GM23338 (cell line): ENCODE measurements around the gene RDH5. TPM values are rescaled to one million over a fixed set of nuclear protein-coding genes. Genes with fewer than 3 reads are reported as not detected.

Source experiments
- ATAC-seq: fragments of 200-7000 bp; cut with Tn5 transposase; 3 replicates; pipeline ENCODE4 v1.9.1; 2020
- DNase-seq: peaks from one replicate; pipeline ENCODE4 v3.0.0-alpha.2; 2015; ENCODE audit warnings: low spot score
- H2AFZ ChIP-seq: fragments of 200-600 bp; sonication (generic); 2 replicates; pipeline ENCODE4 v1.8.0; 2016; ENCODE audit warnings: antibody characterized with exemption, mild to moderate bottlenecking, moderate library complexity
- H3F3A ChIP-seq: fragments of 200-600 bp; sonication (generic); replicated peaks from 2 replicates; pipeline ENCODE4 v1.8.0; 2017; ENCODE audit warnings: antibody characterized with exemption, mixed run types, low read depth
- H3K27ac ChIP-seq: fragments of 200-600 bp; sonication (generic); 2 replicates; pipeline ENCODE4 v1.6.1; 2016; ENCODE audit warnings: low read depth
- H3K27me3 ChIP-seq: fragments of 200-600 bp; sonication (generic); 2 replicates; pipeline ENCODE4 v1.8.0; 2016; ENCODE audit warnings: mild to moderate bottlenecking, mixed run types, moderate library complexity; ENCODE audit not compliant: insufficient read depth
- H3K36me3 ChIP-seq: fragments of 200-600 bp; sonication (generic); 2 replicates; pipeline ENCODE4 v1.8.0; 2016; ENCODE audit warnings: mild to moderate bottlenecking; ENCODE audit not compliant: insufficient read depth
- H3K4me1 ChIP-seq: fragments of 200-600 bp; sonication (generic); 2 replicates; pipeline ENCODE4 v1.8.0; 2016; ENCODE audit warnings: mild to moderate bottlenecking, moderate library complexity; ENCODE audit not compliant: insufficient read depth
- H3K4me2 ChIP-seq: fragments of 200-600 bp; sonication (generic); 2 replicates; pipeline ENCODE4 v1.7.1; 2017; ENCODE audit warnings: mixed run types
- H3K4me3 ChIP-seq: fragments of 200-600 bp; sonication (generic); 2 replicates; pipeline ENCODE4 v1.6.1; 2016; ENCODE audit warnings: mixed run types
- H3K79me2 ChIP-seq: fragments of 200-600 bp; sonication (generic); replicated peaks from 2 replicates; pipeline ENCODE4 v1.8.0; 2017; ENCODE audit warnings: mild to moderate bottlenecking; ENCODE audit not compliant: insufficient read depth
- H3K9me2 ChIP-seq: fragments of 200-600 bp; sonication (generic); 2 replicates; pipeline ENCODE4 v1.8.0; 2017; ENCODE audit not compliant: insufficient read depth
- H4K20me1 ChIP-seq: fragments of 200-600 bp; sonication (generic); replicated peaks from 2 replicates; pipeline ENCODE4 v1.8.0; 2017; ENCODE audit warnings: mild to moderate bottlenecking; ENCODE audit not compliant: insufficient read depth
- H3K27ac Mint-ChIP-seq: 2 replicates; pipeline ENCODE4 v1.8.0; 2020; ENCODE audit warnings: inconsistent platforms, mild to moderate bottlenecking, moderate library complexity, mixed read lengths
- H3K27me3 Mint-ChIP-seq: 3 replicates; pipeline ENCODE4 v1.8.0; 2022; ENCODE audit warnings: low read depth, mild to moderate bottlenecking, moderate library complexity, mixed read lengths, inconsistent platforms; ENCODE audit not compliant: insufficient read depth, poor library complexity
- H3K36me3 Mint-ChIP-seq: 3 replicates; pipeline ENCODE4 v1.8.0; 2021; ENCODE audit warnings: low read depth, mild to moderate bottlenecking, inconsistent platforms, moderate library complexity, mixed read lengths
- H3K4me1 Mint-ChIP-seq: 3 replicates; pipeline ENCODE4 v1.8.0; 2020; ENCODE audit warnings: mild to moderate bottlenecking, inconsistent platforms, mixed read lengths
- H3K4me3 Mint-ChIP-seq: 3 replicates; pipeline ENCODE4 v1.8.0; 2021; ENCODE audit warnings: moderate library complexity, mild to moderate bottlenecking, inconsistent platforms, mixed read lengths
- H3K9me3 Mint-ChIP-seq: 3 replicates; pipeline ENCODE4 v1.8.0; 2020; ENCODE audit warnings: moderate library complexity, mild to moderate bottlenecking, inconsistent platforms, mixed read lengths
- CREB1 ChIP-seq: fragments of 250-450 bp; sonication (Bioruptor Pico); IDR thresholded peaks from 2 replicates; pipeline ENCODE4 v1.5.0; 2020; ENCODE audit warnings: low read depth, mild to moderate bottlenecking, moderate library complexity
- EZH2 ChIP-seq: fragments of 200-600 bp; sonication (generic); IDR thresholded peaks from one replicate; pipeline ENCODE4 v1.8.0; 2017; ENCODE audit warnings: antibody characterized with exemption, mild to moderate bottlenecking, low read depth; ENCODE audit not compliant: unreplicated experiment
- EZH2phosphoT487 ChIP-seq: fragments of 200-600 bp; sonication (generic); IDR thresholded peaks from one replicate; pipeline ENCODE4 v1.8.1; 2018; ENCODE audit warnings: antibody characterized with exemption; ENCODE audit not compliant: unreplicated experiment
- NANOG ChIP-seq: IDR thresholded peaks from 2 replicates; pipeline ENCODE4 v1.6.1; 2016; ENCODE audit warnings: antibody characterized with exemption, borderline replicate concordance
- POLR2AphosphoS5 ChIP-seq: IDR thresholded peaks from 2 replicates; pipeline ENCODE4 v1.6.1; 2016; ENCODE audit warnings: antibody characterized with exemption, low read depth
- STAT1 ChIP-seq: IDR thresholded peaks from one replicate; pipeline ENCODE4 v1.6.1; 2016; ENCODE audit warnings: antibody characterized with exemption; ENCODE audit not compliant: unreplicated experiment
- ZNF114 ChIP-seq: fragments of 250-450 bp; sonication (Bioruptor Pico); IDR thresholded peaks from 2 replicates; pipeline ENCODE4 v1.5.0; 2020; ENCODE audit warnings: mild to moderate bottlenecking, moderate library complexity
- ZNF331 ChIP-seq: fragments of 250-450 bp; sonication (Bioruptor Pico); IDR thresholded peaks from 2 replicates; pipeline ENCODE4 v1.5.0; 2020; ENCODE audit warnings: low read depth, mild to moderate bottlenecking, moderate library complexity
- polyA plus RNA-seq: library from polyadenylated mRNA; unstranded; fragments of >200 nt; fragmentation: Nextera tagmentation; extraction: Ambion mirVana; gene quantifications from 2 replicates; pipeline ENCODE4 v1.2.1, GENCODE V29; 2016
- total RNA-seq: library from RNA; depleted of rRNA; stranded (reverse); fragments of >200 nt; shearing (Covaris generic); gene quantifications from 2 replicates; pipeline ENCODE4 v1.2.3, GENCODE V29; 2014
- TF ChIP-seq, protein P1 (sequence below): fragments of 250-450 bp; sonication (Bioruptor Pico); IDR thresholded peaks from 2 replicates; pipeline ENCODE4 v1.5.0; 2020; ENCODE audit warnings: mild to moderate bottlenecking, moderate library complexity
- TF ChIP-seq, protein P2 (sequence below): IDR thresholded peaks from 2 replicates; pipeline ENCODE4 v1.6.1; 2016; ENCODE audit warnings: antibody characterized with exemption
- TF ChIP-seq, protein P3 (sequence below), 2 experiments: fragments of 200-600 bp in 1 of 2; sonication (generic) in 1 of 2; conservative IDR thresholded peaks; 2 replicates each; pipeline versions ENCODE4 v1.5.1 to v1.6.1; 2016 to 2017; ENCODE audit warnings: antibody characterized with exemption in 2 of 2, low read depth in 2 of 2, mild to moderate bottlenecking in 2 of 2, moderate library complexity in 1 of 2
- TF ChIP-seq, protein P4 (sequence below): IDR thresholded peaks from one replicate; pipeline ENCODE4 v1.6.1; 2018; ENCODE audit warnings: antibody characterized with exemption; ENCODE audit not compliant: unreplicated experiment

RDH5 gene
- total and polyA plus RNA-seq, 2 experiments from 2014 or later = 3.9 to 7.5 TPM

DNA sequence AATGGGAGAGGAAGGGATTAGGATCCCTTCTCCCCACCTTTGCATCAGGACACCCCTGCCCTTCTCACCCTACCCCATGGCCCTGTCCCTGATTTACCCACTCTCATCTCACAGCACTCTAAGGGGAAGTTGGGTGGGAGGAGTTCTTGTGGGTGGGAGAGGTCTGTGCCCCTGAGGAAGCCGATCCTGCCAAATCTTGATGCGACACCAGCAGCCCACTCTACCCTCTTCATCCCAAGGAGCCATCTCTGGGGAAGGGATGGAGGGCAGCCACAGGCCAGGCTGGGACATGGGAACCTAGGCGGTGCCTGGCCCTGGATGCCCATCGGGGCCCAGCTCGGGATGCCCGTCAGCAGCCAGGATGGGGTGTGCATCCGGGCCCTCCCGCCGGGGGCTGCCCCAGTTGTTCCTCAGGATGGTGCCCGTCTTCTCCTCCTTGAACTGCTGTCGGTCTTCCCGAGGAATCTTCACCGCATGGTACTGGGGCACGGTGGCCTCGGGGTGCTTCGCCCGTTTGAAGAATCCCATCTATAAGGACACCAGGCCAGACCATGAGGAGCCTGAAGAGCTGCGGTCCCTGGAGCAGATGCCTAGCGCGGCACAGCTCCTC, 35.3 kb upstream of the RDH5 start (continued):
- TF ChIP-seq, protein P1, sequence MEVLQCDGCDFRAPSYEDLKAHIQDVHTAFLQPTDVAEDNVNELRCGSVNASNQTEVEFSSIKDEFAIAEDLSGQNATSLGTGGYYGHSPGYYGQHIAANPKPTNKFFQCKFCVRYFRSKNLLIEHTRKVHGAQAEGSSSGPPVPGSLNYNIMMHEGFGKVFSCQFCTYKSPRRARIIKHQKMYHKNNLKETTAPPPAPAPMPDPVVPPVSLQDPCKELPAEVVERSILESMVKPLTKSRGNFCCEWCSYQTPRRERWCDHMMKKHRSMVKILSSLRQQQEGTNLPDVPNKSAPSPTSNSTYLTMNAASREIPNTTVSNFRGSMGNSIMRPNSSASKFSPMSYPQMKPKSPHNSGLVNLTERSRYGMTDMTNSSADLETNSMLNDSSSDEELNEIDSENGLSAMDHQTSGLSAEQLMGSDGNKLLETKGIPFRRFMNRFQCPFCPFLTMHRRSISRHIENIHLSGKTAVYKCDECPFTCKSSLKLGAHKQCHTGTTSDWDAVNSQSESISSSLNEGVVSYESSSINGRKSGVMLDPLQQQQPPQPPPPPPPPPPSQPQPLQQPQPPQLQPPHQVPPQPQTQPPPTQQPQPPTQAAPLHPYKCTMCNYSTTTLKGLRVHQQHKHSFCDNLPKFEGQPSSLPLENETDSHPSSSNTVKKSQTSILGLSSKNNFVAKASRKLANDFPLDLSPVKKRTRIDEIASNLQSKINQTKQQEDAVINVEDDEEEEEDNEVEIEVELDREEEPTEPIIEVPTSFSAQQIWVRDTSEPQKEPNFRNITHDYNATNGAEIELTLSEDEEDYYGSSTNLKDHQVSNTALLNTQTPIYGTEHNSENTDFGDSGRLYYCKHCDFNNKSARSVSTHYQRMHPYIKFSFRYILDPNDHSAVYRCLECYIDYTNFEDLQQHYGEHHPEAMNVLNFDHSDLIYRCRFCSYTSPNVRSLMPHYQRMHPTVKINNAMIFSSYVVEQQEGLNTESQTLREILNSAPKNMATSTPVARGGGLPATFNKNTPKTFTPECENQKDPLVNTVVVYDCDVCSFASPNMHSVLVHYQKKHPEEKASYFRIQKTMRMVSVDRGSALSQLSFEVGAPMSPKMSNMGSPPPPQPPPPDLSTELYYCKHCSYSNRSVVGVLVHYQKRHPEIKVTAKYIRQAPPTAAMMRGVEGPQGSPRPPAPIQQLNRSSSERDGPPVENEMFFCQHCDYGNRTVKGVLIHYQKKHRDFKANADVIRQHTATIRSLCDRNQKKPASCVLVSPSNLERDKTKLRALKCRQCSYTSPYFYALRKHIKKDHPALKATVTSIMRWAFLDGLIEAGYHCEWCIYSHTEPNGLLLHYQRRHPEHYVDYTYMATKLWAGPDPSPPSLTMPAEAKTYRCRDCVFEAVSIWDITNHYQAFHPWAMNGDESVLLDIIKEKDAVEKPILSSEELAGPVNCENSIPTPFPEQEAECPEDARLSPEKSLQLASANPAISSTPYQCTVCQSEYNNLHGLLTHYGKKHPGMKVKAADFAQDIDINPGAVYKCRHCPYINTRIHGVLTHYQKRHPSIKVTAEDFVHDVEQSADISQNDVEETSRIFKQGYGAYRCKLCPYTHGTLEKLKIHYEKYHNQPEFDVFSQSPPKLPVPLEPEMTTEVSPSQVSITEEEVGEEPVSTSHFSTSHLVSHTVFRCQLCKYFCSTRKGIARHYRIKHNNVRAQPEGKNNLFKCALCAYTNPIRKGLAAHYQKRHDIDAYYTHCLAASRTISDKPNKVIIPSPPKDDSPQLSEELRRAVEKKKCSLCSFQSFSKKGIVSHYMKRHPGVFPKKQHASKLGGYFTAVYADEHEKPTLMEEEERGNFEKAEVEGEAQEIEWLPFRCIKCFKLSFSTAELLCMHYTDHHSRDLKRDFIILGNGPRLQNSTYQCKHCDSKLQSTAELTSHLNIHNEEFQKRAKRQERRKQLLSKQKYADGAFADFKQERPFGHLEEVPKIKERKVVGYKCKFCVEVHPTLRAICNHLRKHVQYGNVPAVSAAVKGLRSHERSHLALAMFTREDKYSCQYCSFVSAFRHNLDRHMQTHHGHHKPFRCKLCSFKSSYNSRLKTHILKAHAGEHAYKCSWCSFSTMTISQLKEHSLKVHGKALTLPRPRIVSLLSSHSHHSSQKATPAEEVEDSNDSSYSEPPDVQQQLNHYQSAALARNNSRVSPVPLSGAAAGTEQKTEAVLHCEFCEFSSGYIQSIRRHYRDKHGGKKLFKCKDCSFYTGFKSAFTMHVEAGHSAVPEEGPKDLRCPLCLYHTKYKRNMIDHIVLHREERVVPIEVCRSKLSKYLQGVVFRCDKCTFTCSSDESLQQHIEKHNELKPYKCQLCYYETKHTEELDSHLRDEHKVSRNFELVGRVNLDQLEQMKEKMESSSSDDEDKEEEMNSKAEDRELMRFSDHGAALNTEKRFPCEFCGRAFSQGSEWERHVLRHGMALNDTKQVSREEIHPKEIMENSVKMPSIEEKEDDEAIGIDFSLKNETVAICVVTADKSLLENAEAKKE = no peak
- TF ChIP-seq STAT1 = no peak
- TF ChIP-seq CREB1 = no peak
- no peak for TF ChIP-seq ZNF331
- no peak for TF ChIP-seq ZNF114 (CRISPR knock-in tag)
- TF ChIP-seq NANOG = no peak
- TF ChIP-seq POLR2AphosphoS5 = no peak
- TF ChIP-seq EZH2phosphoT487 = no peak

DNA sequence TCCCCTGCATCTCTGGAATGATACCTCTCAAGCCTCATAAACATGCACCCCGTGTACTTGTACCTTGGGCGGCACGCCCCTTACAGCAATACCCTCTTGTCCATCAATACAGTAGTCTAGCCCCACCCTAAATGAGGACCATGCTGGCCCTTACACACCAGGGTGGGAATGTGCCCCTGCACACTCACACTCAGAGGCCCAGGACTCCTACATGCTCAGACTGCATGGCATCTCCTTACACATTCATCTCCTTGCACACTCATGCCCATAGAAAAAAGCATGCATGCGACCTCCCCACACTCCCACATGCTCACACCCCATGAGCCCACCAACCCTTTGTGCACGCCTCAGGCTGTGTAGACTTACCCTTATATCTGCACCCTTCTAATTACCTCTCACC, 34.5 kb upstream of the RDH5 start:
- Histone ChIP-seq H3K27ac (no peak overlapping the region), H3K4me2 (no peak overlapping the region), H2AFZ (no peak overlapping the region), H3K79me2 (no peaks in the 10 kb centered on the region), H3F3A (no peaks in the 10 kb centered on the region), H3K9me2 (0 out of 2 replicates have a peak, but pooled peaks cover 2% of the 10 kb centered on the region), H4K20me1 (no peaks in the 10 kb centered on the region), H3K4me1 (peaks cover 6% of the 10 kb centered on the region; the same call in 1 of the 2 replicates), H3K27me3 (no peaks in the 10 kb centered on the region), H3K4me3 (no peak overlapping the region), H3K36me3 (no peaks in the 10 kb centered on the region; the same call in 1 of the 2 replicates)
- H3K9me3 Mint-ChIP-seq = no peaks in the 10 kb centered on the region
- H3K4me3 Mint-ChIP-seq = no peak overlapping the region
- H3K4me1 Mint-ChIP-seq = peaks cover 13% of the 10 kb centered on the region
- H3K27me3 Mint-ChIP-seq = peaks cover 24% of the 10 kb centered on the region
- H3K27ac Mint-ChIP-seq = no peak overlapping the region
- peaks cover 19% of the 10 kb centered on the region for H3K36me3 Mint-ChIP-seq
- DNase-seq (no peak), ATAC-seq (no peak)
- TF ChIP-seq, protein P2, sequence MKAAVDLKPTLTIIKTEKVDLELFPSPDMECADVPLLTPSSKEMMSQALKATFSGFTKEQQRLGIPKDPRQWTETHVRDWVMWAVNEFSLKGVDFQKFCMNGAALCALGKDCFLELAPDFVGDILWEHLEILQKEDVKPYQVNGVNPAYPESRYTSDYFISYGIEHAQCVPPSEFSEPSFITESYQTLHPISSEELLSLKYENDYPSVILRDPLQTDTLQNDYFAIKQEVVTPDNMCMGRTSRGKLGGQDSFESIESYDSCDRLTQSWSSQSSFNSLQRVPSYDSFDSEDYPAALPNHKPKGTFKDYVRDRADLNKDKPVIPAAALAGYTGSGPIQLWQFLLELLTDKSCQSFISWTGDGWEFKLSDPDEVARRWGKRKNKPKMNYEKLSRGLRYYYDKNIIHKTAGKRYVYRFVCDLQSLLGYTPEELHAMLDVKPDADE = no peak
- TF ChIP-seq STAT1 (no peak), ZNF331 (no peak), EZH2 (no peak), EZH2phosphoT487 (no peak), CREB1 (no peak), ZNF114 (CRISPR knock-in tag) (no peak), NANOG (no peak), POLR2AphosphoS5 (no peak)
- TF ChIP-seq, protein P3, sequence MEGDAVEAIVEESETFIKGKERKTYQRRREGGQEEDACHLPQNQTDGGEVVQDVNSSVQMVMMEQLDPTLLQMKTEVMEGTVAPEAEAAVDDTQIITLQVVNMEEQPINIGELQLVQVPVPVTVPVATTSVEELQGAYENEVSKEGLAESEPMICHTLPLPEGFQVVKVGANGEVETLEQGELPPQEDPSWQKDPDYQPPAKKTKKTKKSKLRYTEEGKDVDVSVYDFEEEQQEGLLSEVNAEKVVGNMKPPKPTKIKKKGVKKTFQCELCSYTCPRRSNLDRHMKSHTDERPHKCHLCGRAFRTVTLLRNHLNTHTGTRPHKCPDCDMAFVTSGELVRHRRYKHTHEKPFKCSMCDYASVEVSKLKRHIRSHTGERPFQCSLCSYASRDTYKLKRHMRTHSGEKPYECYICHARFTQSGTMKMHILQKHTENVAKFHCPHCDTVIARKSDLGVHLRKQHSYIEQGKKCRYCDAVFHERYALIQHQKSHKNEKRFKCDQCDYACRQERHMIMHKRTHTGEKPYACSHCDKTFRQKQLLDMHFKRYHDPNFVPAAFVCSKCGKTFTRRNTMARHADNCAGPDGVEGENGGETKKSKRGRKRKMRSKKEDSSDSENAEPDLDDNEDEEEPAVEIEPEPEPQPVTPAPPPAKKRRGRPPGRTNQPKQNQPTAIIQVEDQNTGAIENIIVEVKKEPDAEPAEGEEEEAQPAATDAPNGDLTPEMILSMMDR (conservative IDR thresholded peaks at IDR 0.05; ENCODE audit: low read depth in 2 of 2) = no peak
- TF ChIP-seq, protein P4, sequence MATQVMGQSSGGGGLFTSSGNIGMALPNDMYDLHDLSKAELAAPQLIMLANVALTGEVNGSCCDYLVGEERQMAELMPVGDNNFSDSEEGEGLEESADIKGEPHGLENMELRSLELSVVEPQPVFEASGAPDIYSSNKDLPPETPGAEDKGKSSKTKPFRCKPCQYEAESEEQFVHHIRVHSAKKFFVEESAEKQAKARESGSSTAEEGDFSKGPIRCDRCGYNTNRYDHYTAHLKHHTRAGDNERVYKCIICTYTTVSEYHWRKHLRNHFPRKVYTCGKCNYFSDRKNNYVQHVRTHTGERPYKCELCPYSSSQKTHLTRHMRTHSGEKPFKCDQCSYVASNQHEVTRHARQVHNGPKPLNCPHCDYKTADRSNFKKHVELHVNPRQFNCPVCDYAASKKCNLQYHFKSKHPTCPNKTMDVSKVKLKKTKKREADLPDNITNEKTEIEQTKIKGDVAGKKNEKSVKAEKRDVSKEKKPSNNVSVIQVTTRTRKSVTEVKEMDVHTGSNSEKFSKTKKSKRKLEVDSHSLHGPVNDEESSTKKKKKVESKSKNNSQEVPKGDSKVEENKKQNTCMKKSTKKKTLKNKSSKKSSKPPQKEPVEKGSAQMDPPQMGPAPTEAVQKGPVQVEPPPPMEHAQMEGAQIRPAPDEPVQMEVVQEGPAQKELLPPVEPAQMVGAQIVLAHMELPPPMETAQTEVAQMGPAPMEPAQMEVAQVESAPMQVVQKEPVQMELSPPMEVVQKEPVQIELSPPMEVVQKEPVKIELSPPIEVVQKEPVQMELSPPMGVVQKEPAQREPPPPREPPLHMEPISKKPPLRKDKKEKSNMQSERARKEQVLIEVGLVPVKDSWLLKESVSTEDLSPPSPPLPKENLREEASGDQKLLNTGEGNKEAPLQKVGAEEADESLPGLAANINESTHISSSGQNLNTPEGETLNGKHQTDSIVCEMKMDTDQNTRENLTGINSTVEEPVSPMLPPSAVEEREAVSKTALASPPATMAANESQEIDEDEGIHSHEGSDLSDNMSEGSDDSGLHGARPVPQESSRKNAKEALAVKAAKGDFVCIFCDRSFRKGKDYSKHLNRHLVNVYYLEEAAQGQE = no peak
